Mucosa of descending colon (tissue), 3 donors: Measurements from ENCODE around the gene MINAR2. TPM values are rescaled to one million over a fixed set of nuclear protein-coding genes. Genes with fewer than 3 reads are reported as not detected.

ENCODE experiments used
- ATAC-seq: fragments of 200-7000 bp; cut with Tn5 transposase; one replicate; pipeline ENCODE4 v1.9.1; 2020; ENCODE audit warnings: mild to moderate bottlenecking, moderate library complexity
- DNase-seq, 3 donors: peaks; one replicate each; pipeline ENCODE4 v3.0.0-alpha.2; 2020
- H3K36me3 ChIP-seq: fragments of 200-600 bp; one replicate; pipeline ENCODE4 v1.8.0; 2021; ENCODE audit warnings: low read depth, mild to moderate bottlenecking
- H3K4me1 ChIP-seq: fragments of 200-600 bp; one replicate; pipeline ENCODE4 v1.8.0; 2021; ENCODE audit warnings: low read depth, mild to moderate bottlenecking
- H3K4me3 ChIP-seq: fragments of 200-600 bp; one replicate; pipeline ENCODE4 v1.8.0; 2021; ENCODE audit warnings: mild to moderate bottlenecking
- H3K9me3 ChIP-seq: fragments of 200-600 bp; one replicate; pipeline ENCODE4 v1.8.0; 2021; ENCODE audit warnings: mild to moderate bottlenecking
- intact Hi-C, 2 donors: fragments of 100-400 bp; cut with DNase I in 1 of 2; cut with micrococcal nuclease in 1 of 2; formaldehyde crosslinking; loops; one replicate each; pipeline versions ENCODE4 v1.11.0 to v1.11.1; 2022; cut with DNase I, micrococcal nuclease
- total RNA-seq, 3 donors: library from RNA; stranded (reverse); fragmentation: NEBNext Ultra II Directional in 2 of 3; extraction: Animal tissue kit (Norgen Biotek cat#: 25700) in 2 of 3; gene quantifications; one replicate each; pipeline versions ENCODE4 v1.2.1 to v1.2.4, GENCODE V29; 2021 to 2023
- TF ChIP-seq, protein P1 (sequence below): fragments of 200-600 bp; IDR thresholded peaks from one replicate; pipeline ENCODE4 v1.8.0; 2022; ENCODE audit warnings: antibody characterized with exemption, mild to moderate bottlenecking
- donor health status: DM: no; HTN: no; CAD: no; lungs with moderate emphysema.
- donor health status: DM: no; HTN: no; CAD: no.
- donor health status: DM: no; HTN: yes; CAD: no.

MINAR2 gene
- total RNA-seq, 3 donors from 2014 or later = not detected

DNA sequence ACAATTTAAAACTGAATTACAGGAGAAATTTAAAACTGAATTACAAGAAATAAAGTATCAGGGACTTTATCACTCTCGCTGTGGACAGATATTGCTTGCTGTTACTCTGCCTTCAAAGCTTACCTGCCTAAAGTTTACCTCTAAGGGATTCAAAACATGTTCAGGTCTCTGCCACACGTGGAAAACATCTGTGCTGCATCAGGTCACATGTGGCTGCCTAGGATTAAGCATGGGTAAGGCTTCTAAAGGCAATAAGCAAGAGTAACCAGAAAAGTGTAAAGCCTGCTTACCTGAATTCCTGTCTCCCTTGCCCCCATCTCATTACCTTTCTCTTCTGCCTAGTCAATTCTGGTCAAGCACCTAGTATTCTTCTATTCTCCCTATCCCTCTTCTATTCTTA is 18.9 kb downstream of the MINAR2 start:
- DNase-seq (no peak), ATAC-seq (no peak)
- Histone ChIP-seq H3K4me3 (no peak overlapping the region), H3K4me1 (no peaks in the 10 kb centered on the region), H3K36me3 (no peaks in the 10 kb centered on the region), H3K9me3 (no peaks in the 10 kb centered on the region)
- intact Hi-C loops = loop anchor here in 1 of 2 donors (5.0 kb wide), 1 partner anchor 859 kb away; no protein-coding TSS in a partner anchor
- TF ChIP-seq, protein P1, sequence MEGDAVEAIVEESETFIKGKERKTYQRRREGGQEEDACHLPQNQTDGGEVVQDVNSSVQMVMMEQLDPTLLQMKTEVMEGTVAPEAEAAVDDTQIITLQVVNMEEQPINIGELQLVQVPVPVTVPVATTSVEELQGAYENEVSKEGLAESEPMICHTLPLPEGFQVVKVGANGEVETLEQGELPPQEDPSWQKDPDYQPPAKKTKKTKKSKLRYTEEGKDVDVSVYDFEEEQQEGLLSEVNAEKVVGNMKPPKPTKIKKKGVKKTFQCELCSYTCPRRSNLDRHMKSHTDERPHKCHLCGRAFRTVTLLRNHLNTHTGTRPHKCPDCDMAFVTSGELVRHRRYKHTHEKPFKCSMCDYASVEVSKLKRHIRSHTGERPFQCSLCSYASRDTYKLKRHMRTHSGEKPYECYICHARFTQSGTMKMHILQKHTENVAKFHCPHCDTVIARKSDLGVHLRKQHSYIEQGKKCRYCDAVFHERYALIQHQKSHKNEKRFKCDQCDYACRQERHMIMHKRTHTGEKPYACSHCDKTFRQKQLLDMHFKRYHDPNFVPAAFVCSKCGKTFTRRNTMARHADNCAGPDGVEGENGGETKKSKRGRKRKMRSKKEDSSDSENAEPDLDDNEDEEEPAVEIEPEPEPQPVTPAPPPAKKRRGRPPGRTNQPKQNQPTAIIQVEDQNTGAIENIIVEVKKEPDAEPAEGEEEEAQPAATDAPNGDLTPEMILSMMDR = no peak

- Histone ChIP-seq H3K36me3 (no peaks in the 10 kb centered on the region), H3K9me3 (no peaks in the 10 kb centered on the region), H3K4me1 (no peaks in the 10 kb centered on the region), H3K4me3 (no peak overlapping the region)
- peak; percentile 97 for ATAC-seq
- intact Hi-C loops = loop anchor here in 1 of 2 donors (5.0 kb wide), 1 partner anchor 861 kb away; no protein-coding TSS in a partner anchor
- peak in 2 of 3 donors; percentile 20 to 91 for DNase-seq
- TF ChIP-seq, protein P1 = peak; percentile 90
Measured at GRCh38 chr5:129767927-129768380, 20.1 kb downstream of the MINAR2 start.

DNA sequence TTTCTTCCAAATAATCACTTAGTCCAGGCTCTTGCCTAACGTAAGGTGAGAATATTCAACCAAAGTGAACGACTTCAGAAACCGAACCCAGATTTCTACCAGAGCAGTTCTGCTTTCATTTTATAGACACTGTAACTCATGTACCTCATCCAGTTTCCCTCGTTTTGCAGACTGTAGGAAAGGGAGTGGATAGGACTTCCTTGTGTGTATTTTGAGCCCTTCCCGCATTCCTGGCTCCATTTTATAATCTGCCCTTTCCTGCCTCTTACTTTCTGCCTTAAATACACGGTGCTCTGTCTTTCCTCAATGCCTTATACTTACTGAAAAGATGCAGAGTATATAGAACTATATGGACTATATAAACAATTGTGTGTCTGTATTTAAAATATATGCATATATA is 20.8 kb downstream of the MINAR2 start:
- no peak overlapping the region for H3K4me3 ChIP-seq
- TF ChIP-seq, protein P1 = no peak
- H3K36me3 ChIP-seq = no peaks in the 10 kb centered on the region
- DNase-seq (peak in 1 of 3 donors; percentile 12), ATAC-seq (peak; percentile 56)
- intact Hi-C loops = loop anchor here in 1 of 2 donors (5.0 kb wide), 1 partner anchor 861 kb away; no protein-coding TSS in a partner anchor
- no peaks in the 10 kb centered on the region for H3K4me1 ChIP-seq
- no peaks in the 10 kb centered on the region for H3K9me3 ChIP-seq

DNA sequence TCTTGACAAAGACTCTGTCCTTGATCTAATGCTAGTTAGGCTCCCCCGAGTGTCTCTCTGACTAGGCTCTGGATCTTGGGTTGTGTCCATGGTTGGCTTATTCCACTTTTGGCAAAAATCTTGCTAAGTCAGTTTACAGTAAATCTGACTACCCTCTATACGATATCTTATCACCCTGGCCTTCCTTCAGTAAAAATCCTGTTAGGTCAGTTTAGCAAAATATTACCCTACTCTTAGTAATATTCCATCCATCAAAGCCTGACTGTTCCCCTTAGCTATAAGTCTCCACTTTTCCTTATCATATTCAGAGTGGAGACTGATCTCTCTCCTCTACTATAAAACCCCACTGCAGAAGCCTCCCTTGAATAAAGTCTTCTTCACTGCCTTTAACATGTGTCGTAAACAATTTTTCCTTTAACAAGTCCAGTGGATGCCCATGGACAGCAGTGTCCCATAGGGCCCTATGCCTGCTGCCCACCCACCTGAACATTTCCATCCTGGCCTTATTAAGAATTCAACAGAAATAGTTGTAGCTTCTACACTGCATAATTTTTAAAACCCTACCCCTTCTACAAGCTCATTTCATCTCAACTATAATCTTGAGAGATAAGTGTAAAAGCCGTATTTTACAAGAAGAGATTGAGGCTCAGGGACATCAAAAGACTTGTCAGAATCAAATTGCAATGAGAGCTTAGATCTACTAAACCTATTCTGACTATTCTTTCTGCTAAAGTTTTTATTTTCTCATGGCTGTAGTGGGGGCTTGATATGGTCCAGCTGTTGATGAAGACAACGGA is 22.3 kb downstream of the MINAR2 start:
- intact Hi-C loops = no loop called here
- no peak for ATAC-seq
- H3K9me3 ChIP-seq = no peaks in the 10 kb centered on the region

DNA sequence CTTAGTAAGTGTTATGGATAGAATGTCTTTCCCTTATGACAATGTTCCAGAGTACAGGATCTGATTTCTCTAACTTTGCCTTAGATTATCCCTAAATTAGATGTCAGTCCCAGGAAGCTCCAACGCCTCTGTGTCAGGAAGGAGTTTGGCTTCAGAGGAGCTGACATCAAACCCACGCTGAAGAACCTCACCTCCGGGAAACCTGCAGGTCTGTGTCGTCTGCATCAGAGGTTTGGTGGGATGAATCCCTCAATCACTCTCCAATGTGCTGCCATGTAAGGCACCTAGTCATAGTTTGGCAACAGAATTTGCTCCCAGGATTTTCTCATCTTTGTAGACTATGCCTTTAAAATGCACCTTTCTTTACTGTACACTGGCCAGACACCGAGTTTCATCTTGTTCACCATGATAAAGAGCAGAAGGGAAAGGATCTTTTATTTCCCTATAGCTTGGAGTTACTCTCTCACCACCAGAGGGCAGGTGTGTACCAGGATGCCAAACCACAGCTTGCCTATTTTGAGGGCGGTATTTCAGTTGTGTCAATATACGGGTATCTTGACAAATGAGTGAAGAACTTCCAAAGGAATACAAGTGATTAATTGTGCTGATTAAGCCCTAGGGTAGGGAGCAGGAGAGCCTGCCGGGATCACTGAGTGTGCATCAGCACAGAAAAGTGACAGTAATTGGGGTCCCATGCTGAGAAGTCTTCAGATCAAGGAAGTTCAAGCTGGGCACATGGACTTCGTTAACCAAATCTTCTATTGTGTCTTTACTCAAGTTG is 23.4 kb downstream of the MINAR2 start:
- no peak overlapping the region for H3K4me3 ChIP-seq
- H3K4me1 ChIP-seq = no peaks in the 10 kb centered on the region
- TF ChIP-seq, protein P1 = peak; percentile 34
- no peaks in the 10 kb centered on the region for H3K36me3 ChIP-seq
- intact Hi-C loops = no loop called here
- peak; percentile 74 for ATAC-seq
- peak in 2 of 3 donors; percentile 32 to 76 for DNase-seq
- no peaks in the 10 kb centered on the region for H3K9me3 ChIP-seq

More for the DNA sequence above, 22.3 kb downstream of the MINAR2 start:
- DNase-seq = no peak
- TF ChIP-seq, protein P1 = no peak
- Histone ChIP-seq H3K4me1 (no peaks in the 10 kb centered on the region), H3K4me3 (no peak overlapping the region), H3K36me3 (no peaks in the 10 kb centered on the region)
